ENCODE results near the gene GIT1. TPM values are rescaled to one million over a fixed set of nuclear protein-coding genes. Genes with fewer than 3 reads are reported as not detected.
A peak's percentile ranks its signal among the peaks of the same experiment; 100 is the strongest.

GIT1 gene
- total RNA-seq, 1 experiment from 2014 or later, result 24.2 TPM

DNA sequence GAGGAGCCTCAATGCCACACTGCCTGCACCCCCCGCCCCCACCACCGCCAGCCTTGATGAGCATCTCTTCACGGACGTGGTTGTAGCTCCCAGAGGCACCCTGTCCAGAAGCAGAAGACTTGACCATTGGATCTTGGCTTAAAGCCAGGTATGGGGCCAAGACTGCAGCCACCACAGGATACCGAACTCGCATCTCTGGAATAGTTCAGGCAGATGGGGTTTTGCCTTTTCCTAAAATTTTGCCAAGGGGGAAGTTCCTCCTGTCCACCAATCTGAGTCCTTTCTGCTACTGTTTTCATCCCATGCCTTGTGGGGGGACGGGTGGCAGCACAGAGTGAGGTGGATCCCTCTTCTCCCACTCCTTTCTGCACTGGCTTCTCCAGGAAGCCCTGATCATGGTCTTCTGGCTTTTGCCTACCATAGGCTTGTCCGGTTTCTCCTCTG is 32.3 kb upstream of the GIT1 start:
- DNase-seq, result no peak
- Histone ChIP-seq H3K4me3 (ENCODE audit: low read length) (peak overlapping the region; percentile 69; the same call in 1 of the 2 replicates), H3K9ac (ENCODE audit: low read length) (no peak overlapping the region)

DNA sequence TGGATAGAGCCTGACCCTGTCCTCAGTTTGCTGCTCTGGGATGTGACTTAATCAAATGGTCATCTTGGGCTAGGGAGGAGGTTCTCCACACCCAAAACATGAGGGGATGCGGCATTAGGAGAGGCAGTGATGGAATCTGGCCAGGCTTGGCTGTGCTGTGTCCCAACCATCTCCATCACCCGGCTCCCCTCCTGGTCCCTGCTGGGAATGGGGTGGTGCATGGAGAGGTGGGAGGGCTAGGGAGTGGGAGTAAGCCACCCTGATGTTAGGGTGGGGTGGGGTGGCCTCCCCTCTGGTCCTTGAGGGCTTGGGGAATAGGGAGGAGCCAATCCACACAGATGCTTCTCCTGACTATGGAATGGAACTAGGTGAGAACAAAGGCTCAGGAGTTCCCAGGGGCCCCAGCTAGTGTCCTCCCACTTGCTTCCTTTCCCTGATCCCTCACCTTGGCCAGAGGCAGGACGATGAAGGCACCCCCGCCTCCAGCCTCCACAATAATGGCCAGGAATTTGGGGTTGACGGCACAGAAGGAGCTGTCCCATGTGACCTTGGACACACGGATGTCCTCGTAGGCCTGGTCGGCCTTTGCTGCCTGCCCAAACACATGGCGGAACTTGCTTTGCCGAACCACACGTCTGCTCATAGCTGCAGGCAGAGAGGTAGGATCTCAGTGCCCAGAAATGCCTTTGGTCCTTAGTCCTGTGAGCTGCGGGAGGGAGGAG is 31.5 kb upstream of the GIT1 start:
- Histone ChIP-seq H2AFZ (ENCODE audit: low read length) (no peak overlapping the region), H3K9ac (ENCODE audit: low read length) (no peak overlapping the region), H3K4me1 (ENCODE audit: insufficient read depth, low read length) (peaks cover 35% of the 10 kb centered on the region), H3K36me3 (ENCODE audit: low read depth, low read length) (no peaks in the 10 kb centered on the region), H4K20me1 (ENCODE audit: low read length) (no peaks in the 10 kb centered on the region), H3K4me2 (ENCODE audit: low read length) (no peak overlapping the region), H3F3A (ENCODE audit: low read length, unreplicated experiment) (no peaks in the 10 kb centered on the region), H3K27ac (ENCODE audit: low read length) (no peak overlapping the region), H3K79me2 (ENCODE audit: low read length) (no peaks in the 10 kb centered on the region), H3K9me2 (replicated peaks; ENCODE audit: low read length) (no peaks in the 10 kb centered on the region), H3K27me3 (ENCODE audit: low read length) (no peaks in the 10 kb centered on the region), H3K9me3 (ENCODE audit: low read length) (no peaks in the 10 kb centered on the region), H3K4me3 (ENCODE audit: low read length) (no peak overlapping the region)
- POLR2A ChIA-PET (ENCODE audit: unreplicated experiment), result no interaction called here
- no peak for ATAC-seq
- intact Hi-C loops (cut with micrococcal nuclease), result no loop called here
- no peak for DNase-seq
- TF ChIP-seq EZH2 (IDR thresholded peaks at IDR 0.05; ENCODE audit: low read length, unreplicated experiment) (no peak), EZH2phosphoT487 (IDR thresholded peaks at IDR 0.05; ENCODE audit: borderline replicate concordance, low read length) (no peak)
- TF ChIP-seq, protein P1, sequence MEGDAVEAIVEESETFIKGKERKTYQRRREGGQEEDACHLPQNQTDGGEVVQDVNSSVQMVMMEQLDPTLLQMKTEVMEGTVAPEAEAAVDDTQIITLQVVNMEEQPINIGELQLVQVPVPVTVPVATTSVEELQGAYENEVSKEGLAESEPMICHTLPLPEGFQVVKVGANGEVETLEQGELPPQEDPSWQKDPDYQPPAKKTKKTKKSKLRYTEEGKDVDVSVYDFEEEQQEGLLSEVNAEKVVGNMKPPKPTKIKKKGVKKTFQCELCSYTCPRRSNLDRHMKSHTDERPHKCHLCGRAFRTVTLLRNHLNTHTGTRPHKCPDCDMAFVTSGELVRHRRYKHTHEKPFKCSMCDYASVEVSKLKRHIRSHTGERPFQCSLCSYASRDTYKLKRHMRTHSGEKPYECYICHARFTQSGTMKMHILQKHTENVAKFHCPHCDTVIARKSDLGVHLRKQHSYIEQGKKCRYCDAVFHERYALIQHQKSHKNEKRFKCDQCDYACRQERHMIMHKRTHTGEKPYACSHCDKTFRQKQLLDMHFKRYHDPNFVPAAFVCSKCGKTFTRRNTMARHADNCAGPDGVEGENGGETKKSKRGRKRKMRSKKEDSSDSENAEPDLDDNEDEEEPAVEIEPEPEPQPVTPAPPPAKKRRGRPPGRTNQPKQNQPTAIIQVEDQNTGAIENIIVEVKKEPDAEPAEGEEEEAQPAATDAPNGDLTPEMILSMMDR (conservative IDR thresholded peaks at IDR 0.05; ENCODE audit: low read depth, low read length), result no peak
- CTCF ChIA-PET, result interaction anchor here (1.6 kb wide), 1 partner anchor 19 kb away, joined by 4 read pairs; no protein-coding TSS in a partner anchor
- BruUV-seq (replicated peaks), result no TSS peak

More for the DNA sequence above, 32.3 kb upstream of the GIT1 start:
- Histone ChIP-seq H3K9me3 (ENCODE audit: low read length) (no peaks in the 10 kb centered on the region), H2AFZ (ENCODE audit: low read length) (peak overlapping the region; percentile 84; the same call in 1 of the 2 replicates), H4K20me1 (ENCODE audit: low read length) (no peaks in the 10 kb centered on the region), H3K4me2 (ENCODE audit: low read length) (peak overlapping the region; percentile 90; the same call in 1 of the 2 replicates), H3K36me3 (ENCODE audit: low read depth, low read length) (no peaks in the 10 kb centered on the region), H3K9me2 (replicated peaks; ENCODE audit: low read length) (no peaks in the 10 kb centered on the region), H3F3A (ENCODE audit: low read length, unreplicated experiment) (no peaks in the 10 kb centered on the region), H3K27ac (ENCODE audit: low read length) (no peak overlapping the region), H3K79me2 (ENCODE audit: low read length) (no peaks in the 10 kb centered on the region), H3K4me1 (ENCODE audit: insufficient read depth, low read length) (peaks cover 27% of the 10 kb centered on the region), H3K27me3 (ENCODE audit: low read length) (no peaks in the 10 kb centered on the region)
- CTCF ChIA-PET, result no interaction called here
- no peak for ATAC-seq
- BruUV-seq (replicated peaks), result no TSS peak
- POLR2A ChIA-PET (ENCODE audit: unreplicated experiment), result no interaction called here
- TF ChIP-seq, protein P1 (conservative IDR thresholded peaks at IDR 0.05; ENCODE audit: low read depth, low read length), result no peak
- no peak for TF ChIP-seq EZH2phosphoT487 (IDR thresholded peaks at IDR 0.05; ENCODE audit: borderline replicate concordance, low read length)
- TF ChIP-seq EZH2 (IDR thresholded peaks at IDR 0.05; ENCODE audit: low read length, unreplicated experiment), result no peak
- intact Hi-C loops (cut with micrococcal nuclease), result no loop called here

DNA sequence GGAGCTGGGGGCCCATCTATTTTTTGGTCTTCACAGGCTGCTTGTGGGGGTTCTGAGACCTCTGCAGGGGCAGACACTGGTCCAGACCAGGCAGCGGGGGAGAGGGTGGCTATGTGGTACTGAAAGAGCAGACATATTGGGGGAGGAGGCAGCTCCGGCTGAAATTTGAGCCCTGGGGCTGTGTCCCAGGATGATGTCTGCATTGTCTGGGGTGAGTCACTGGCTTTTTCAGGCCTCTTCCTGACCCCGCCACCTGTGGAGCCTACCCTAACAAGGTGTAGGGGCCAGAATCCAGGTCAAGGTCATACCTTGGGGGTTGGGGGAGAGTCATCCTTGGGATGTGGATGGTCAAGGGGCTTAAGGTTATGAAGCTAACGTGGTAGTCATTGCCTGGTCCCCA is 30.8 kb upstream of the GIT1 start:
- H3K4me1 ChIP-seq (ENCODE audit: insufficient read depth, low read length), result peaks cover 35% of the 10 kb centered on the region
- no peak for TF ChIP-seq EZH2phosphoT487 (IDR thresholded peaks at IDR 0.05; ENCODE audit: borderline replicate concordance, low read length)
- no peak for TF ChIP-seq EZH2 (IDR thresholded peaks at IDR 0.05; ENCODE audit: low read length, unreplicated experiment)
- TF ChIP-seq, protein P1 (conservative IDR thresholded peaks at IDR 0.05; ENCODE audit: low read depth, low read length), result no peak
- ChIA-PET CTCF (interaction anchor here (1.6 kb wide), 1 partner anchor 19 kb away, joined by 4 read pairs; no protein-coding TSS in a partner anchor), POLR2A (ENCODE audit: unreplicated experiment) (no interaction called here)
- no peaks in the 10 kb centered on the region for H3K36me3 ChIP-seq (ENCODE audit: low read depth, low read length)
- no TSS peak for BruUV-seq (replicated peaks)
- peak; percentile 47 for DNase-seq
- no peak overlapping the region for H3K9ac ChIP-seq (ENCODE audit: low read length)
- H3K4me3 ChIP-seq (ENCODE audit: low read length), result no peak overlapping the region
- no peaks in the 10 kb centered on the region for H3F3A ChIP-seq (ENCODE audit: low read length, unreplicated experiment)
- no peaks in the 10 kb centered on the region for H3K9me3 ChIP-seq (ENCODE audit: low read length)
- no peaks in the 10 kb centered on the region for H4K20me1 ChIP-seq (ENCODE audit: low read length)
- H3K27me3 ChIP-seq (ENCODE audit: low read length), result no peaks in the 10 kb centered on the region
- no peaks in the 10 kb centered on the region for H3K79me2 ChIP-seq (ENCODE audit: low read length)
- H2AFZ ChIP-seq (ENCODE audit: low read length), result no peak overlapping the region
- H3K27ac ChIP-seq (ENCODE audit: low read length), result no peak overlapping the region
- H3K4me2 ChIP-seq (ENCODE audit: low read length), result no peak overlapping the region
- ATAC-seq, result no peak
- intact Hi-C loops (cut with micrococcal nuclease), result no loop called here
- no peaks in the 10 kb centered on the region for H3K9me2 ChIP-seq (replicated peaks; ENCODE audit: low read length)
